Mesendoderm (in vitro differentiated cells): ENCODE measurements around the gene BCL6B. TPM values are rescaled to one million over a fixed set of nuclear protein-coding genes. Genes with fewer than 3 reads are reported as not detected.

Source experiments
- DNase-seq: peaks from one replicate; pipeline ENCODE4 v3.0.0; 2013
- H2AK5ac ChIP-seq: 2 replicates; pipeline ENCODE4 v1.6.1; 2013; ENCODE audit warnings: low read length, inconsistent platforms
- H2BK120ac ChIP-seq: 2 replicates; pipeline ENCODE4 v1.6.1; 2013; ENCODE audit warnings: low read depth, mild to moderate bottlenecking, low read length, moderate library complexity, mixed read lengths
- H2BK15ac ChIP-seq: replicated peaks from 2 replicates; pipeline ENCODE4 v1.6.1; 2013; ENCODE audit warnings: low read depth, mild to moderate bottlenecking, moderate library complexity
- H2BK5ac ChIP-seq: 2 replicates; pipeline ENCODE4 v1.6.1; 2013; ENCODE audit warnings: low read length, inconsistent platforms
- H3K18ac ChIP-seq: 2 replicates; pipeline ENCODE4 v1.6.1; 2013; ENCODE audit warnings: mild to moderate bottlenecking, low read length, mixed read lengths
- H3K23ac ChIP-seq: one replicate; pipeline ENCODE4 v1.6.1; 2013; ENCODE audit warnings: low read length
- H3K27ac ChIP-seq: 2 replicates; pipeline ENCODE4 v1.5.1; 2013; ENCODE audit warnings: low read depth, mild to moderate bottlenecking, inconsistent platforms, low read length, moderate library complexity
- H3K27me3 ChIP-seq: 2 replicates; pipeline ENCODE4 v1.6.1; 2013; ENCODE audit warnings: low read length, control low read depth, mild to moderate bottlenecking, inconsistent platforms; ENCODE audit not compliant: insufficient read depth, poor library complexity
- H3K36me3 ChIP-seq: 2 replicates; pipeline ENCODE4 v1.6.1; 2013; ENCODE audit warnings: low read length, inconsistent platforms; ENCODE audit not compliant: control insufficient read depth, insufficient read depth
- H3K4ac ChIP-seq: one replicate; pipeline ENCODE4 v1.6.1; 2013; ENCODE audit warnings: low read depth, mild to moderate bottlenecking, low read length, moderate library complexity
- H3K4me1 ChIP-seq: 2 replicates; pipeline ENCODE4 v1.6.1; 2013; ENCODE audit warnings: low read depth, low read length, inconsistent platforms; ENCODE audit not compliant: control insufficient read depth
- H3K4me2 ChIP-seq: 2 replicates; pipeline ENCODE4 v1.6.1; 2013; ENCODE audit warnings: low read length
- H3K4me3 ChIP-seq: 2 replicates; pipeline ENCODE4 v1.5.1; 2013; ENCODE audit warnings: mild to moderate bottlenecking, low read length
- H3K56ac ChIP-seq: one replicate; pipeline ENCODE4 v1.6.1; 2013; ENCODE audit warnings: low read length
- H3K79me1 ChIP-seq: 2 replicates; pipeline ENCODE4 v1.6.1; 2013; ENCODE audit warnings: low read length, inconsistent platforms
- H3K79me2 ChIP-seq: 2 replicates; pipeline ENCODE4 v1.6.1; 2013; ENCODE audit warnings: mild to moderate bottlenecking, low read length; ENCODE audit not compliant: control insufficient read depth, insufficient read depth
- H3K9ac ChIP-seq: 2 replicates; pipeline ENCODE4 v1.6.1; 2013; ENCODE audit warnings: low read length, inconsistent platforms
- H4K5ac ChIP-seq: one replicate; pipeline ENCODE4 v1.6.1; 2013; ENCODE audit warnings: low read length
- H4K8ac ChIP-seq: one replicate; pipeline ENCODE4 v1.6.1; 2013; ENCODE audit warnings: low read depth, mild to moderate bottlenecking, control low read depth, low read length, moderate library complexity
- WGBS: extraction: QIAGEN DNeasy Blood & Tissue Kit; methylation state at CpG from one replicate; pipeline ENCODE4 v1.1.7; 2013; ENCODE audit warnings: low lambda C conversion rate, missing lambda C conversion rate; ENCODE audit not compliant: insufficient coverage; ENCODE audit errors: extremely low coverage; 5-methylcytosine and 5-hydroxymethylcytosine counted together
- small RNA-seq: library from polyadenylated mRNA; stranded (forward); fragments of <200 nt; extraction: miRNeasy Mini kit (QIAGEN cat#:217004); gene quantifications from one replicate; pipeline ENCODE3, GENCODE V24; 2013; ENCODE audit not compliant: insufficient read depth

The BCL6B gene

GRCh38 chr17:7077911-7078546 lies 55.2 kb downstream of the BCL6B start:
- H2BK15ac ChIP-seq: no peak overlapping the region
- no peaks in the 10 kb centered on the region for H3K36me3 ChIP-seq
- no peaks in the 10 kb centered on the region for H3K79me1 ChIP-seq
- no peak overlapping the region for H4K8ac ChIP-seq
- no peak overlapping the region for H2BK120ac ChIP-seq
- no peak overlapping the region for H3K18ac ChIP-seq
- no peak overlapping the region for H2AK5ac ChIP-seq
- no peak overlapping the region for H3K4me3 ChIP-seq
- no peak overlapping the region for H4K5ac ChIP-seq
- H3K56ac ChIP-seq: no peak overlapping the region
- no peak overlapping the region for H3K9ac ChIP-seq
- H3K79me2 ChIP-seq: no peaks in the 10 kb centered on the region
- no peaks in the 10 kb centered on the region for H3K4me1 ChIP-seq
- no peak overlapping the region for H3K4ac ChIP-seq
- no peak overlapping the region for H3K27ac ChIP-seq
- H3K27me3 ChIP-seq: no peaks in the 10 kb centered on the region
- H2BK5ac ChIP-seq: no peak overlapping the region
- no peak overlapping the region for H3K4me2 ChIP-seq
- no peak for DNase-seq
- no CpG with 5 or more reads among the region's 7 CpGs for WGBS
- no peak overlapping the region for H3K23ac ChIP-seq

DNA sequence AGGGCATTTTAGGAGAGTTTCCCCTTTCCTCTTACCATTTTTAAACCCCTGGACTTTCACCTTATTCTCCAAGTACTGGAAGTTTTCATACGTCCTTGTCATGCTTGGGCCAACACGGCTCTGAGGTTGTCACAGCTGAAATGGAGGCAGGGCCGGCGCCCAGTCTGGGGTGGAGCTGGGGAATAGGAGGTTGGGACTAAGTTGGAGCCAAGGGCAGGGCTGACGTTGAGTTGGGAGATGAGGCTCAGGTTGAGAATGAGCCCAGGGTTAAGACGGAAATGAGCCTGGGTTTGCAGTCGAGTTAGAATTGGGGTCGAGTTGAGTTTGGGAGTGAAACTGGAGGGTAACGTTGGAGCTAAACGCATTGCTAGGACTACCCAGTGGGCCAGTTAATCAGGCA lies 55.9 kb downstream of the BCL6B start:
- H2BK5ac ChIP-seq: no peak overlapping the region
- WGBS: no CpG with 5 or more reads among the region's 10 CpGs

More for the DNA sequence above, 55.9 kb downstream of the BCL6B start:
- Histone ChIP-seq H3K79me1 (no peaks in the 10 kb centered on the region), H2AK5ac (no peak overlapping the region), H3K79me2 (no peaks in the 10 kb centered on the region), H3K4me2 (no peak overlapping the region), H4K8ac (no peak overlapping the region), H3K27ac (no peak overlapping the region), H4K5ac (no peak overlapping the region), H3K56ac (no peak overlapping the region), H3K4ac (no peak overlapping the region), H3K27me3 (no peaks in the 10 kb centered on the region), H2BK120ac (no peak overlapping the region), H3K18ac (no peak overlapping the region), H2BK15ac (no peak overlapping the region), H3K23ac (no peak overlapping the region), H3K4me3 (no peak overlapping the region), H3K9ac (no peak overlapping the region), H3K36me3 (no peaks in the 10 kb centered on the region), H3K4me1 (no peaks in the 10 kb centered on the region)
- DNase-seq: no peak

Small RNA genes within 50 kb of the gene (small RNA-seq; reads per million reads assigned to genes)
- not detected for gene AC120057.1
